Stomach (tissue), 4 donors: ENCODE results near the gene SDC3.

Experiments used
- CTCF ChIP-seq, 7 experiments: fragments of 450-650 bp in 4 of 7; fragments of 200-600 bp in 3 of 7; sonication (generic) in 3 of 7; IDR thresholded peaks; one replicate each; pipeline ENCODE4 v1.5.1; 2016 to 2019; ENCODE audit warnings: antibody characterized with exemption in 7 of 7, control low read depth in 2 of 7, mild to moderate bottlenecking in 1 of 7
- POLR2A ChIP-seq, 4 donors: fragments of 450-650 bp; IDR thresholded peaks; one replicate each; pipeline ENCODE4 v1.6.1; 2016; ENCODE audit warnings: antibody characterized with exemption in 4 of 4, control low read depth in 2 of 4, mild to moderate bottlenecking in 1 of 4, moderate library complexity in 1 of 4

GRCh38 chr1:30870035-30870434, 38.5 kb downstream of the SDC3 start:
- TF ChIP-seq POLR2A (IDR thresholded peaks at IDR 0.05): no peak
- TF ChIP-seq CTCF (IDR thresholded peaks at IDR 0.05): no peak
